Tibial artery (tissue), 4 donors: ENCODE results near the gene PSMB8.

Experiments used
- DNase-seq, 2 donors: peaks; one replicate each; pipeline ENCODE4 v3.0.0-alpha.2; 2019
- H3K27ac ChIP-seq, 2 donors: fragments of 200-600 bp; sonication (generic) in 1 of 2; 1 replicate in 1 of 2; 2 replicates in 1 of 2; pipeline ENCODE4 v1.5.1; 2018 to 2019; ENCODE audit warnings: mild to moderate bottlenecking in 1 of 2
- H3K27me3 ChIP-seq, 2 donors: fragments of 200-600 bp; sonication (generic) in 1 of 2; one replicate each; pipeline versions ENCODE4 v1.5.1 to v1.6.0; 2016 to 2019
- H3K36me3 ChIP-seq, 3 donors: fragments of 200-600 bp; sonication (generic) in 2 of 3; one replicate each; pipeline ENCODE4 v1.5.1; 2016 to 2019; ENCODE audit warnings: mild to moderate bottlenecking in 2 of 3
- H3K4me1 ChIP-seq, 4 donors: fragments of 200-600 bp; sonication (generic) in 2 of 4; 1 replicate in 3 of 4; 2 replicates in 1 of 4; pipeline ENCODE4 v1.5.1; 2016 to 2019
- H3K4me3 ChIP-seq, 2 donors: fragments of 200-600 bp; sonication (generic) in 1 of 2; 1 replicate in 1 of 2; 2 replicates in 1 of 2; pipeline ENCODE4 v1.5.1; 2018 to 2019; ENCODE audit warnings: mild to moderate bottlenecking in 2 of 2
- H3K9me3 ChIP-seq, 3 donors: fragments of 200-600 bp; sonication (generic) in 1 of 3; one replicate each; pipeline ENCODE4 v1.5.1; 2016 to 2019
- intact Hi-C: fragments of 100-400 bp; cut with DNase I; formaldehyde crosslinking; loops from one replicate; pipeline ENCODE4 v1.15.0; 2023; ENCODE audit warnings: low total_unique reads
- TF ChIP-seq, protein P1 (sequence below), 2 experiments: fragments of 200-600 bp in 1 of 2; fragments of 450-650 bp in 1 of 2; IDR thresholded peaks; one replicate each; pipeline ENCODE4 v1.5.1; 2017 to 2019; ENCODE audit warnings: antibody characterized with exemption in 2 of 2, mild to moderate bottlenecking in 1 of 2, moderate library complexity in 1 of 2

Gene PSMB8

DNA sequence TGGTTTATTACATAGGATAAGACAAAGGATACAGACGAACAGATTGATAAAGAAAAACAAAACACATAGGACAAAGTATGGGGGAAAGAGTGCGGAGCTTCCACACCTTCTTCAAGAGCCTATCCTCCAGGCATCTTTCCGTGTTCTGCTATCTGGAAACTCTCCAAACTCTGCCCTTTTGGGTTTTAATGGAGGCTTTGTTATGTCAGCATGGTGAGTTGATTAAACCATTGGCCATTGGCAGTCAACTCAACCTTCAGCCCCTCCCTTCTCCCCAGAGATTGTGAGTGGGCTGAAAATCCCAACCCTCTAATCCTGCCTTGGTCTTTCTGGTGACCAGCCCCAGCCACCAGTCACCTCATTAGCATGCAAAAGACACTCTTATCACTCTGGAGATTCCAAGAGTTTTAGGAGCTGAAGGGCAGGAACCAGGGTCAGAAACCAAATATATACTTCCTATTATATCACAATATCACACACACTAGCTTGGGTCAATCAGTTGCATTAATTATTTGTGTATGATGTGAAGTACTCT, 50.9 kb downstream of the PSMB8 start:
- Histone ChIP-seq H3K27ac (no peak overlapping the region), H3K4me1 (peaks cover 0 to 3% (median 0%) of the 10 kb centered on the region in 4 donors), H3K27me3 (peaks cover 0 to 57% of the 10 kb centered on the region in 2 donors), H3K9me3 (no peaks in the 10 kb centered on the region), H3K36me3 (no peaks in the 10 kb centered on the region), H3K4me3 (no peak overlapping the region)
- TF ChIP-seq, protein P1, sequence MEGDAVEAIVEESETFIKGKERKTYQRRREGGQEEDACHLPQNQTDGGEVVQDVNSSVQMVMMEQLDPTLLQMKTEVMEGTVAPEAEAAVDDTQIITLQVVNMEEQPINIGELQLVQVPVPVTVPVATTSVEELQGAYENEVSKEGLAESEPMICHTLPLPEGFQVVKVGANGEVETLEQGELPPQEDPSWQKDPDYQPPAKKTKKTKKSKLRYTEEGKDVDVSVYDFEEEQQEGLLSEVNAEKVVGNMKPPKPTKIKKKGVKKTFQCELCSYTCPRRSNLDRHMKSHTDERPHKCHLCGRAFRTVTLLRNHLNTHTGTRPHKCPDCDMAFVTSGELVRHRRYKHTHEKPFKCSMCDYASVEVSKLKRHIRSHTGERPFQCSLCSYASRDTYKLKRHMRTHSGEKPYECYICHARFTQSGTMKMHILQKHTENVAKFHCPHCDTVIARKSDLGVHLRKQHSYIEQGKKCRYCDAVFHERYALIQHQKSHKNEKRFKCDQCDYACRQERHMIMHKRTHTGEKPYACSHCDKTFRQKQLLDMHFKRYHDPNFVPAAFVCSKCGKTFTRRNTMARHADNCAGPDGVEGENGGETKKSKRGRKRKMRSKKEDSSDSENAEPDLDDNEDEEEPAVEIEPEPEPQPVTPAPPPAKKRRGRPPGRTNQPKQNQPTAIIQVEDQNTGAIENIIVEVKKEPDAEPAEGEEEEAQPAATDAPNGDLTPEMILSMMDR (IDR thresholded peaks at IDR 0.05): no peak
- intact Hi-C loops: no loop called here
- DNase-seq: no peak
